BJ (cell line): Measurements from ENCODE around the gene CAB39L. TPM values are rescaled to one million over a fixed set of nuclear protein-coding genes. Genes with fewer than 3 reads are reported as not detected.

ENCODE experiments used
- CTCF ChIA-PET: fragments of 350-600 bp; formaldehyde crosslinking; extraction: SDS; loops from one replicate; lab custom pipeline; 2021; ENCODE audit warnings: antibody characterized with exemption, inconsistent platforms; lab: Yijun Ruan, JAX
- POLR2A ChIA-PET: fragments of 300-600 bp; sonication (Branson Sonifier 250); formaldehyde crosslinking; extraction: SDS; loops from one replicate; lab custom pipeline; 2021; ENCODE audit warnings: antibody characterized with exemption; lab: Charles Lee
- DNase-seq: peaks from one replicate; pipeline ENCODE4 v3.0.0-alpha.2; 2011; ENCODE audit warnings: low read depth
- H3K27me3 ChIP-seq: 2 replicates; pipeline ENCODE4 v1.6.0; 2011; ENCODE audit warnings: low read length; ENCODE audit not compliant: control insufficient read depth, insufficient read depth
- H3K36me3 ChIP-seq: 2 replicates; pipeline ENCODE4 v1.5.1; 2011; ENCODE audit warnings: low read length; ENCODE audit not compliant: control insufficient read depth, insufficient read depth
- H3K4me3 ChIP-seq: 2 replicates; pipeline ENCODE4 v1.5.1; 2011; ENCODE audit warnings: low read depth, mild to moderate bottlenecking, control low read depth, low read length
- polyA plus RNA-seq: library from polyadenylated mRNA; depleted of rRNA; stranded (reverse); fragments of >200 nt; gene quantifications from 2 replicates; pipeline ENCODE4 v1.2.3, GENCODE V29; 2011
- TF ChIP-seq, protein P1 (sequence below): IDR thresholded peaks from 2 replicates; pipeline ENCODE4 v1.5.1; 2011; ENCODE audit warnings: low read depth, mild to moderate bottlenecking, control low read depth, inconsistent platforms, low read length, moderate library complexity; ENCODE audit not compliant: insufficient read depth

The CAB39L gene
- polyA plus RNA-seq, 1 experiment, result 6.5 TPM

DNA sequence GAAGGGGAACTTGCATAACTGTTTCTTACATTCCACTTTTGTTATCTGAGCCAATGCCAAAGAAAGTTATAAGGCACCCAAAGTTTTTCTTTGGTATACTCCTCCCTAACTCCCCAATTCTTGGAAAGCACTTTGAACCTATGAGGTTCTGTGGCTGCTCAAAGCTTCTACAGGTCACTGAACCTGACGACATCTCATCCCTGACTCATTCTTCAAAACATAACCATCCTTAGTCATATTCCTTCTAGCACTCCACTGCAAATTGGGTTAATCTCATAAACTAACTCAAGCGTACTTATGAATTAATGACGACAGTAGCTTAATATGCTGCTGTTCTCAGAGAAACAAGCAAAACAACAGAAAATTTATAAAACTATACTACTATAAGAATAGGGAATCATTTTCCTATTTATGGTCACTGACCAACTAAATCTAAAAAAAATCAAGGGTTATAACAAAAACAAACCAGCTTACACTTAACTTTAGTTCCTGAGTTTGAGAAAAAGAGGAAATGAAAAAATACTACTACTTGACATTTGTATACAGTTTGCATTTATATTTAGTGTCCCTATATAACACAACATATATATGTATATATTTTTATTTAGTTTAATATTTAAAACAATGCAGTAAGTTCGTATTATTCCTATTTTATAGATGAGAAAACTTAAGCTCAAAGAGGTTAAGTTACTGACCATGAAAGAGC lies 69.1 kb downstream of the CAB39L start:
- Histone ChIP-seq H3K27me3 (no peaks in the 10 kb centered on the region), H3K36me3 (no peaks in the 10 kb centered on the region), H3K4me3 (no peak overlapping the region)
- POLR2A ChIA-PET, result no interaction called here
- peak; percentile 53 for DNase-seq
- CTCF ChIA-PET, result interaction anchor here (0.8 to 1.0 kb wide), 2 partner anchors 21 to 26 kb away, joined by 3 read pairs; no protein-coding TSS in a partner anchor
- TF ChIP-seq, protein P1, sequence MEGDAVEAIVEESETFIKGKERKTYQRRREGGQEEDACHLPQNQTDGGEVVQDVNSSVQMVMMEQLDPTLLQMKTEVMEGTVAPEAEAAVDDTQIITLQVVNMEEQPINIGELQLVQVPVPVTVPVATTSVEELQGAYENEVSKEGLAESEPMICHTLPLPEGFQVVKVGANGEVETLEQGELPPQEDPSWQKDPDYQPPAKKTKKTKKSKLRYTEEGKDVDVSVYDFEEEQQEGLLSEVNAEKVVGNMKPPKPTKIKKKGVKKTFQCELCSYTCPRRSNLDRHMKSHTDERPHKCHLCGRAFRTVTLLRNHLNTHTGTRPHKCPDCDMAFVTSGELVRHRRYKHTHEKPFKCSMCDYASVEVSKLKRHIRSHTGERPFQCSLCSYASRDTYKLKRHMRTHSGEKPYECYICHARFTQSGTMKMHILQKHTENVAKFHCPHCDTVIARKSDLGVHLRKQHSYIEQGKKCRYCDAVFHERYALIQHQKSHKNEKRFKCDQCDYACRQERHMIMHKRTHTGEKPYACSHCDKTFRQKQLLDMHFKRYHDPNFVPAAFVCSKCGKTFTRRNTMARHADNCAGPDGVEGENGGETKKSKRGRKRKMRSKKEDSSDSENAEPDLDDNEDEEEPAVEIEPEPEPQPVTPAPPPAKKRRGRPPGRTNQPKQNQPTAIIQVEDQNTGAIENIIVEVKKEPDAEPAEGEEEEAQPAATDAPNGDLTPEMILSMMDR, result no peak

DNA sequence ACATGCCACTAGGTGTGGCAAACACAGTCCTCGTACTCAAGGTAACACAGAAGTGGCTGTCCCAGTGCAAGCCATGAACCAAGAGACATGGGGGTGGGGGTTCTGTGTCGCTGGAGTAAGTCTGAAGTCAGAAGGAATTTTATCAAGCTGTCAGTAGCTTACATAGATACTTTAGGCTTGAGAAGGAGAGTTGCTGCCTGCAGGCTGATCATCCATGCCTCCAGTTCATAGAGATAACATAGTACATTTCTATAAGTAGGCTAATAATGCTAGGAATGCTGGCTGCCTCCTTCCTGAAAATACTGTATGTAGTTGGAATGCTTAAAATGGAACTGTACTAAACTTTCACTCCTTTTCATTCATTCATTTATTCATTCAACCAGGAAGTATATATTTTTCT lies 70.1 kb downstream of the CAB39L start:
- TF ChIP-seq, protein P1, result no peak
- Histone ChIP-seq H3K4me3 (no peak overlapping the region), H3K27me3 (no peaks in the 10 kb centered on the region), H3K36me3 (no peaks in the 10 kb centered on the region)
- POLR2A ChIA-PET, result no interaction called here
- CTCF ChIA-PET, result no interaction called here
- no peak for DNase-seq

DNA sequence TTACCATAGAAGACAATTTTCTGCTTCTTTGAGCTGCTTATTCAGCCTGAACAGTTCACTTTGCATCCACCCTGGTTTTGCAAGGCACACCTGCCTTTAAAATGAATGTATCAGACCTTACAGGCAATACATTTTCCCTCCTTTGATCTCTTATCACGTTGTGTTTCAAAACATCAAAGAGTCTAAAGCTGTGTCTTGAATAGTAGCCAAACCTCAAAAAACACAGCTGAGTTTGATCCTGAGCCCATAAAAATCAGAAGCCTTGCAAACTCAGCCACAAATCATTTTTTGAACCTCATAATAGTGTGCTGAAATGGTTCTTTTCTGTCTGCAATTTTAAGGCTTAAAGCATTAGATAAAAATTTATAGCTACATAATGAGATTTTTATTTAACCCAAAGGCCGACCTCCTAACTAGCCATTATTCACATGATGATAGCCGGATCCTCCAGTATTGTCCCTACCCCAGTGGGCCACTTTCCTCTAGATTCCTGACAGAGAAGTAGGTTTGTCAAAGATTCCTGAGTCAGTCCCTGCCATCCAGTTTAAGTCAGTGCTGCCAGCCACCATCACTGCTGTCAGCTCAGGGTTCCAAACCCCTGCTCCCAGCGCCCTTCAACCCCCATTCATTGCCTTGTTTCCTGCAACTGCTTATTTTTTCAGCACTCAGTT lies 71.8 kb downstream of the CAB39L start:
- no peak for DNase-seq
- Histone ChIP-seq H3K4me3 (no peak overlapping the region), H3K36me3 (no peaks in the 10 kb centered on the region), H3K27me3 (no peaks in the 10 kb centered on the region)
- CTCF ChIA-PET, result interaction anchor here (0.9 to 1.1 kb wide), 2 partner anchors 58 to 65 kb away, joined by 3 read pairs; no protein-coding TSS in a partner anchor
- TF ChIP-seq, protein P1, result no peak
- POLR2A ChIA-PET, result no interaction called here

DNA sequence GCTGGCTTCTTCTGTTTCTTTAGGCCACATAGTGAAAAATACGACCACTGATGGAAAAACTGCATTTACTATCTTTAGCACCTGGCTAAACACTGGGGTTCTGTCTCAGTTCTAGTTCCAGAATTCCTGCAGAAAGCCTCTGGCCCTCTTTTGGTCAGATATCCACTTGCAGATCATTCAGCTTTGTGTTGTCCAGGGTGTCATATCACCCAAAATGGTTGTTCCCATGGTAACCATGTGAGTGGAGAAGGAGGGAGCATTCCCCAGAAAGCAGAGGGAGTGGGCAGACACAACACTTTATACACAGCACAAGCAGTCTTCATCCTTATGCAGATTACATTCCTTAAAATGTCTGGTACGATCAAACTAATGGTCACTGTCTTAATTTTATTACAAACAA lies 73.5 kb downstream of the CAB39L start:
- ChIA-PET POLR2A (no interaction called here), CTCF (interaction anchor here (0.7 kb wide), 1 partner anchor 26 kb away, joined by 4 read pairs; no protein-coding TSS in a partner anchor)
- Histone ChIP-seq H3K36me3 (no peaks in the 10 kb centered on the region), H3K4me3 (no peak overlapping the region), H3K27me3 (no peaks in the 10 kb centered on the region)
- DNase-seq, result no peak
- TF ChIP-seq, protein P1, result no peak

DNA sequence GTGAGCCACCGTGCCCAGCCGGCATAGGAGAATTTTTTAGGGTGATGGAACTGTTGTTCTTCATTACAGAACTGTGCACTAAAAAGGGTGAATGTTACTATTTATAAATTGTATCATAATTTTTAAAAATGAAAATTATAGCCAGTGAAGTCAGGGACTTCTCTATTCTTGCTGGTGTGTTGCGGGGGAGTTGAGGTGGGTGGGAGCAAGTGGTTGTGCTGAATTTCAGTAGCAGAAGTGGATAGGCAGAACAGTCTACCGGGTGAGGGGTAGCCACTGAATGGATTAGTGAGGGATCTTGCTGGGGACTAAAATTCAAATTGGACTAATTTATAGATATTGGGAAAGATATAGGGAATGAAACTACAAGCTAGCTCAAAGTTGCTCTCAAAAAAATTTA lies 74.0 kb downstream of the CAB39L start:
- Histone ChIP-seq H3K4me3 (no peak overlapping the region), H3K36me3 (no peaks in the 10 kb centered on the region), H3K27me3 (no peaks in the 10 kb centered on the region)
- TF ChIP-seq, protein P1, result no peak
- DNase-seq, result no peak
- CTCF ChIA-PET, result interaction anchor here (0.7 kb wide), 1 partner anchor 25 kb away, joined by 4 read pairs; no protein-coding TSS in a partner anchor
- POLR2A ChIA-PET, result no interaction called here
